HUES6 (cell line): Measurements from ENCODE around the gene MTMR3.
A peak's percentile ranks its signal among the peaks of the same experiment; 100 is the strongest.
"Not testable (repeated sequence)": the region's sequence is repeated elsewhere in the genome, so short reads cannot be mapped to it uniquely, and the experiment has no call there.

Experiments used
- H3K27ac ChIP-seq: 2 replicates; pipeline ENCODE4 v1.7.0; 2013; ENCODE audit warnings: low read depth, mild to moderate bottlenecking, low read length, inconsistent platforms
- H3K27me3 ChIP-seq: 2 replicates; pipeline ENCODE4 v1.6.1; 2013; ENCODE audit warnings: low read length; ENCODE audit not compliant: control insufficient read depth, insufficient read depth
- H3K36me3 ChIP-seq: 2 replicates; pipeline ENCODE4 v1.6.1; 2013; ENCODE audit warnings: low read length; ENCODE audit not compliant: control insufficient read depth, insufficient read depth
- H3K4me1 ChIP-seq: 2 replicates; pipeline ENCODE4 v1.6.1; 2013; ENCODE audit warnings: low read length; ENCODE audit not compliant: control insufficient read depth, insufficient read depth
- H3K4me3 ChIP-seq: 2 replicates; pipeline ENCODE4 v1.5.1; 2013; ENCODE audit warnings: low read depth, low read length
- H3K9ac ChIP-seq: one replicate; pipeline ENCODE4 v1.6.1; 2013; ENCODE audit warnings: mild to moderate bottlenecking, low read length
- H3K9me3 ChIP-seq: 2 replicates; pipeline ENCODE4 v1.6.1; 2013; ENCODE audit warnings: low read depth, low read length; ENCODE audit not compliant: control insufficient read depth, insufficient read depth

MTMR3 gene

GRCh38 chr22:29883045-29883774, at the start of gene MTMR3:
TSS of gene MTMR3 (plus strand) at chr22:29883174. CDS start at chr22:29971060, 87,886 bp downstream.
- H3K27ac ChIP-seq = peak within 1 kb of the TSS; percentile 79; the same call in 1 of the 2 replicates
- H3K27me3 ChIP-seq = no peaks in the 10 kb centered on the region
- H3K4me1 ChIP-seq = peaks cover 13% of the 10 kb centered on the region
- H3K9me3 ChIP-seq = no peaks in the 10 kb centered on the region
- H3K4me3 ChIP-seq = peak within 1 kb of the TSS; percentile 98
- peak within 1 kb of the TSS; percentile 73 for H3K9ac ChIP-seq
- H3K36me3 ChIP-seq = no peaks in the 10 kb centered on the region

DNA sequence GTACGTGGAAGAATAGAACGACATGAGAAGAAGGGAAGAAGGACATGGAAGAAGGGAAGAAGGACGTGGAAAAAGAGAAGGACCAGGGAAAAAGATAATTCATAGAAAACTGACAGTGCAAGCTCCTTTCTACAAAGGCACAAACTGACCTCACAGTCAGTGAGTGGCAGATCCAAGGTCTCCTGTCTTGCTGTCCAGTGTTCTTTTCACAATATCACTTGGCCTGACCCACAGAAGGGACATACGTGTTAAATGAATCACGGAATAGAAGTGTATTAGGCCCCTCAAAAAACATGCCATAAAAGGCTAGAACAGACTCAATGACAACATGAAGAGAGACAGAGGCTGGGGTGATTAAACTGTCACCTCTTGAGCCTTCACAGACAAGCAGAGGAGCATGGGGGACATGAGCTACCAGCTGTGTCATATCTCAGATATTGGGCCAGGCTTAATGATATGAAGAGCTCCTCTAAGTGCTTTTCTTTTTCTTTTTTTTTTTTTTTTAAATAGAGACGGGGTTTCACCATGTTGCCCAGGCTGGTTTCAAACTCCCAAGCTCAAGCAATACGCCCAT, 49.5 kb upstream of the MTMR3 start:
- H3K36me3 ChIP-seq = peaks cover 29% of the 10 kb centered on the region
- H3K27me3 ChIP-seq = no peaks in the 10 kb centered on the region
- no peak overlapping the region for H3K4me3 ChIP-seq
- no peak overlapping the region for H3K9ac ChIP-seq
- no peak overlapping the region for H3K27ac ChIP-seq
- H3K9me3 ChIP-seq = no peaks in the 10 kb centered on the region
- peaks cover 4% of the 10 kb centered on the region; the same call in 1 of the 2 replicates for H3K4me1 ChIP-seq

DNA sequence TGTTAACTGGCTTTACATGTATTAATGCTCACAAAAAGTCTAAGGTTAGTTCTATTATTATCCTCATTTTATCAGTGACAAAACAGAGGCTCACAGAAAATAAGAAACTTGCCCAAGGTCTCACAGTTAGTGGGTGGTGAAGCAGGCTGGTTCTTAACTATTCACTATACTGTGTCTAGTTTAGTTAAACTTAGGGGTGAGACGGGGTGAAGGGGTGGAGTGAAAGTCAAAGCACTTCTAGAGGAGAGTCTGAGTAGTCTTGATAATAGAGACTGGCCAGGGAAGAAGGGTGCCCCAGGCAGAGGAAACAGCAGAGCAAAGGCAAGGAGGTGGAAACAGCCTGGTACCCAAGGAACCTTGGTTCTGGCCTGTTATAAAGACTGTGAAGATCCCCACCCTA, 48.9 kb upstream of the MTMR3 start:
- H3K4me1 ChIP-seq = peaks cover 6% of the 10 kb centered on the region; the same call in 1 of the 2 replicates
- no peak overlapping the region for H3K4me3 ChIP-seq
- H3K36me3 ChIP-seq = peaks cover 26% of the 10 kb centered on the region
- no peaks in the 10 kb centered on the region for H3K27me3 ChIP-seq
- no peak overlapping the region for H3K9ac ChIP-seq
- no peak overlapping the region for H3K27ac ChIP-seq
- H3K9me3 ChIP-seq = no peaks in the 10 kb centered on the region

- not testable (repeated sequence) for H3K9ac ChIP-seq, H3K27me3 ChIP-seq, H3K27ac ChIP-seq, H3K36me3 ChIP-seq, H3K9me3 ChIP-seq, H3K4me1 ChIP-seq
- peak overlapping the region; percentile 97; the same call in 1 of the 2 replicates for H3K4me3 ChIP-seq
These were observed 46.1 kb upstream of the MTMR3 start for GRCh38 chr22:29836791-29837370.

DNA sequence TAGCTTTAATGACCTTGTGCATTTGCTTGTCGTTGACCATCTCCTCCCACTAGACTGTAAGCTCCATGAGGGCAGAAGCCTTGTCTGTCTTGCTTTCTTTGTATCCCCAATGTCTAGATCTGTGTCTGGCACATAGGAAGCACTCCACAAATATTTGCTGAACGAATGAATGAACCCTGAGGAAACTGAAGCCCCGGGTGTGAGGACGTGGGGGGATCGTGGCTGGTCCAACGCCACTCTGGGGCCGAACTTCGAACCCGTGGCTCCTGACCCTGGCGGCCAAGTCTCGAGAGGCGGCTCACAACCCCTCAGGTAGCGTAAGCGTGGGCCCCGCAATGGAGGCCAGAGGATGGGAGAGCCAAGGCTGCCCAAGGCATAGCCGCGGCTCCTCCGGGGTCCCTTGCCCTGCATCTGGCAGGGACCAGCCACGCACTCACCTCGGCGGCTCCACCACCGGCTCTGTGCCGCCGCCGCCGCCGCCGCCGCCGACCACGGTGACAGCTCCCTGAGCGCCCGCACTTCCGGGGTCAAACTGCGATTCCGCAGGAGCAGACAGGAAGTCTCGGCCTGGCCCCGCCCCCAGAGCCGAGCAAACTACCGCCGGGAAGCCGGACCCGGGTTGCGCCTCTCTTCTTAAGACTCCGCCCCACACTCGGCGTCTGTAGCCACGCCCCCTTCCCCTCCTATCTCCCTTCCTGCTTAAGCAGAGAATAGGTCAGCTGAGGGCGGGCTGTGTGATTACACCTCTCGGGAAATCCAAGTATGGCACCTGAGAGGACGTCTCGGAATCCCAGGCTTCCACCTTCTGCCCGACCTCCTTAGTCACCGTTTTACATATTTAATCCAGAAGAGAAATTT, 45.0 kb upstream of the MTMR3 start, which contains the start of gene ASCC2:
Gene ASCC2, minus strand, starts transcription at position 534 of the 858 bp plus-strand sequence. CDS start 5,949 bp downstream, outside the sequence.
- Histone ChIP-seq H3K27ac (no peak within 1 kb of the TSS; the same call in 1 of the 2 replicates), H3K9ac (peak within 1 kb of the TSS; percentile 71), H3K4me1 (peaks cover 14% of the 10 kb centered on the region), H3K27me3 (no peaks in the 10 kb centered on the region), H3K4me3 (peak within 1 kb of the TSS; percentile 97), H3K9me3 (no peaks in the 10 kb centered on the region), H3K36me3 (peaks cover 5% of the 10 kb centered on the region)

DNA sequence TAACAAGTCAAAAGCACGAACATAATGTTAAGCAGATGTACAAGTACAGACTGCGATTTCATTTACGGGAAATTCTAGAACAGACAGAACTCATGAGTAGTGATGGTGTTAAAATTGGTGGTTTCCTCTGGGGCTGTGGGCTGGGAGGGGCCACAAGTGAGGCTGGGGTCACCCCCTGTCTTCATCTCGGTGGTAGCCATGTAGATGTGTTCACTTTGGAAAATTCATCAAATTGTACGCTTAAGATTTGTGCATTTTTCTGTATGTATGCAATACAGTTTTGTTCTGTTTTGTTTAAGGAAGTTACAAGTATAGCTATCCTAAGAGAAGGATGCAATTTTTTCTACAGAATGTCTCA, 44.4 kb upstream of the MTMR3 start:
- H3K4me1 ChIP-seq = peaks cover 14% of the 10 kb centered on the region
- no peaks in the 10 kb centered on the region for H3K9me3 ChIP-seq
- H3K9ac ChIP-seq = no peak overlapping the region
- no peaks in the 10 kb centered on the region for H3K27me3 ChIP-seq
- H3K36me3 ChIP-seq = peaks cover 5% of the 10 kb centered on the region
- no peak overlapping the region for H3K27ac ChIP-seq
- peak overlapping the region; percentile 97 for H3K4me3 ChIP-seq

DNA sequence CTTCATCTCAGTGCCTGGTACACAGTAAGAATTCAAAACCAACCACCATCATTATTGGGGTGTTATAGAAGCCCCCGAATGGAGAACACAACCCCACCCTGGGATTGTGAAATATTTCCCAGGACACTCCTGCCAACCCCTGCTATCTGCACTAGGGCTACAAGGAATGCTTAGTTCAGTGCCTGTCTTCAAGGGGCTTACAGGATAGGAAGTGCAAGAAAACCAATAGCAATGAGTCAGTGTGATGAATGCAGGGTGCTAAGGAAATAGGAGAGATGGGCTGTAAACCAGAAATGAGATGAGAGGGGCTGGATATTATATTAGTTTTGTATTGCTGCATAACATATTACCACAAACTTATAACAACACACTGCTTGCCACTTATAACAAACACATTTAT, 43.9 kb upstream of the MTMR3 start:
- no peaks in the 10 kb centered on the region for H3K27me3 ChIP-seq
- H3K27ac ChIP-seq = no peak overlapping the region

GRCh38 chr22:29840498-29840897, 42.5 kb upstream of the MTMR3 start:
- Histone ChIP-seq H3K27me3 (no peaks in the 10 kb centered on the region), H3K4me3 (no peak overlapping the region), H3K9ac (no peak overlapping the region), H3K27ac (no peak overlapping the region), H3K4me1 (peaks cover 14% of the 10 kb centered on the region), H3K36me3 (no peaks in the 10 kb centered on the region), H3K9me3 (no peaks in the 10 kb centered on the region)

More for the DNA sequence above, 43.9 kb upstream of the MTMR3 start:
- H3K9me3 ChIP-seq = no peaks in the 10 kb centered on the region
- no peak overlapping the region for H3K9ac ChIP-seq
- peaks cover 3% of the 10 kb centered on the region for H3K36me3 ChIP-seq
- H3K4me1 ChIP-seq = peaks cover 14% of the 10 kb centered on the region
- H3K4me3 ChIP-seq = no peak overlapping the region

DNA sequence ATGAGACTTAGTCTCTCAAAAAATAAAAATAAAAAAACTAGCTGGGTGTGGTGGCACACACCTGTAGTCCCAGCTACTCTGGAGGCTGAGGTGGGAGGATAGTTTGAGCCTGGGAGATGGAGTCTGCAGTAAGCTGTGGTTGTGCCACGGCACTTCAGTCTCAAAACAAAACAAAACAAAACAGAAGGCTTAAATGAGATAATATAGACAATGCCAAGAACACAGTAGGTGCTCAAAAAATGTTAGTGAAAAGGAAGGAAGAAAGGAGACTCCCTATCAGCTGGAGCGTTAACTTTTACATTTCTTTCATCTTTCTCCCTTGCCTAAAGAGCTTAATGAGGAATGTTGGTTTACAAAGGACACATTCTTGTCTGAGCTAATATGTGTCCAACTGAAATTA, 40.8 kb upstream of the MTMR3 start:
- H3K9ac ChIP-seq = no peak overlapping the region
- no peaks in the 10 kb centered on the region for H3K36me3 ChIP-seq
- peaks cover 6% of the 10 kb centered on the region; the same call in 1 of the 2 replicates for H3K9me3 ChIP-seq
- H3K27ac ChIP-seq = no peak overlapping the region
- peaks cover 14% of the 10 kb centered on the region for H3K4me1 ChIP-seq
- no peaks in the 10 kb centered on the region for H3K27me3 ChIP-seq
- H3K4me3 ChIP-seq = no peak overlapping the region

- Histone ChIP-seq H3K9ac (no peak overlapping the region), H3K36me3 (no peaks in the 10 kb centered on the region), H3K4me3 (no peak overlapping the region), H3K27ac (no peak overlapping the region), H3K9me3 (peaks cover 6% of the 10 kb centered on the region; the same call in 1 of the 2 replicates), H3K27me3 (no peaks in the 10 kb centered on the region), H3K4me1 (peaks cover 10% of the 10 kb centered on the region)
These were observed 40.2 kb upstream of the MTMR3 start for GRCh38 chr22:29842740-29843139.
